A673 (cell line): ENCODE results near the gene TMEM270.

Experiments used
- CTCF ChIP-seq: fragments of 300-800, 200-600 bp; sonication (generic); conservative IDR thresholded peaks from 2 replicates; pipeline ENCODE4 v1.5.1; 2017; ENCODE audit warnings: low read depth, mild to moderate bottlenecking, antibody characterized with exemption, low read length, moderate library complexity, mixed read lengths
- EZH2 ChIP-seq: fragments of 200-600 bp; sonication (generic); IDR thresholded peaks from 2 replicates; pipeline ENCODE4 v1.6.1; 2017; ENCODE audit warnings: borderline replicate concordance, low read depth, mild to moderate bottlenecking, mixed read lengths, antibody characterized with exemption, low read length; ENCODE audit not compliant: poor library complexity, severe bottlenecking

- TF ChIP-seq EZH2: no peak
- no peak for TF ChIP-seq CTCF
These were observed 20.1 kb upstream of the TMEM270 start for GRCh38 chr7:73840715-73841379.
